Non-pigmented ciliary epithelial cell (primary cell): ENCODE results near the gene CYSLTR2.
"Not testable (repeated sequence)": the region's sequence is repeated elsewhere in the genome, so short reads cannot be mapped to it uniquely, and the experiment has no call there.

Experiments
- DNase-seq: peaks from one replicate; pipeline ENCODE4 v3.0.0-alpha.2; 2010; ENCODE audit warnings: low read depth

CYSLTR2 gene

GRCh38 chr13:48645845-48646244 lies 7.9 kb upstream of the CYSLTR2 start:
- DNase-seq, result no peak

GRCh38 chr13:48646791-48647190 lies 6.9 kb upstream of the CYSLTR2 start:
- no peak for DNase-seq

- no peak for DNase-seq
Observed at GRCh38 chr13:48647625-48648024, 6.1 kb upstream of the CYSLTR2 start.

- DNase-seq, result no peak
Observed at GRCh38 chr13:48648446-48648845, 5.3 kb upstream of the CYSLTR2 start.

- DNase-seq, result no peak
Observed at GRCh38 chr13:48652851-48653471, 768 bp upstream of the CYSLTR2 start.

GRCh38 chr13:48654511-48654910 lies 782 bp downstream of the CYSLTR2 start:
- DNase-seq, result no peak

GRCh38 chr13:48655291-48655690 lies 1.6 kb downstream of the CYSLTR2 start:
- DNase-seq, result no peak

- no peak for DNase-seq
Observed at GRCh38 chr13:48656608-48657007, 2.9 kb downstream of the CYSLTR2 start.

- DNase-seq, result no peak
Observed at GRCh38 chr13:48660361-48661076, 6.8 kb downstream of the CYSLTR2 start.

- DNase-seq, result no peak
Observed at GRCh38 chr13:48661107-48661506, 7.4 kb downstream of the CYSLTR2 start.

- no peak for DNase-seq
Observed at GRCh38 chr13:48662226-48662625, 8.5 kb downstream of the CYSLTR2 start.

GRCh38 chr13:48667136-48667535 lies 13.4 kb downstream of the CYSLTR2 start:
- DNase-seq, result no peak

GRCh38 chr13:48671421-48671820 lies 17.7 kb downstream of the CYSLTR2 start:
- not testable (repeated sequence) for DNase-seq

- DNase-seq, result no peak
Observed at GRCh38 chr13:48675247-48675646, 21.5 kb downstream of the CYSLTR2 start.

- DNase-seq, result no peak
Observed at GRCh38 chr13:48678316-48678715, 24.6 kb downstream of the CYSLTR2 start.

- DNase-seq, result no peak
Observed at GRCh38 chr13:48679941-48680680, 26.4 kb downstream of the CYSLTR2 start.

- no peak for DNase-seq
Observed at GRCh38 chr13:48680756-48681392, 27.1 kb downstream of the CYSLTR2 start.

GRCh38 chr13:48681905-48682304 lies 28.2 kb downstream of the CYSLTR2 start:
- DNase-seq, result no peak

GRCh38 chr13:48682436-48682835 lies 28.7 kb downstream of the CYSLTR2 start:
- no peak for DNase-seq

GRCh38 chr13:48686636-48687210 lies 33.0 kb downstream of the CYSLTR2 start:
- no peak for DNase-seq

- DNase-seq, result no peak
Observed at GRCh38 chr13:48687249-48687648, 33.5 kb downstream of the CYSLTR2 start.

- DNase-seq, result no peak
Observed at GRCh38 chr13:48693998-48694397, 40.3 kb downstream of the CYSLTR2 start.
